ENCODE results near the gene GLRA1.
"Not testable (repeated sequence)": the region's sequence is repeated elsewhere in the genome, so short reads cannot be mapped to it uniquely, and the experiment has no call there.

GLRA1 gene

GRCh38 chr5:151912360-151912759 is 12.3 kb downstream of the GLRA1 start:
- no peak for DNase-seq

GRCh38 chr5:151911011-151911410 is 13.6 kb downstream of the GLRA1 start:
- DNase-seq = no peak

GRCh38 chr5:151909628-151910027 is 15.0 kb downstream of the GLRA1 start:
- DNase-seq = no peak

GRCh38 chr5:151906246-151906645 is 18.4 kb downstream of the GLRA1 start:
- no peak for DNase-seq

GRCh38 chr5:151905557-151905961 is 19.1 kb downstream of the GLRA1 start:
- DNase-seq = no peak

GRCh38 chr5:151904909-151905308 is 19.7 kb downstream of the GLRA1 start:
- no peak for DNase-seq

GRCh38 chr5:151904127-151904526 is 20.5 kb downstream of the GLRA1 start:
- no peak for DNase-seq

- no peak for DNase-seq
Observed at GRCh38 chr5:151903243-151903653, 21.4 kb downstream of the GLRA1 start.

GRCh38 chr5:151902215-151902614 is 22.4 kb downstream of the GLRA1 start:
- DNase-seq = no peak

GRCh38 chr5:151901611-151902010 is 23.0 kb downstream of the GLRA1 start:
- no peak for DNase-seq

- DNase-seq = no peak
Observed at GRCh38 chr5:151900891-151901290, 23.8 kb downstream of the GLRA1 start.

GRCh38 chr5:151899399-151899798 is 25.3 kb downstream of the GLRA1 start:
- DNase-seq = no peak

GRCh38 chr5:151897896-151898295 is 26.8 kb downstream of the GLRA1 start:
- DNase-seq = no peak

GRCh38 chr5:151897020-151897552 is 27.6 kb downstream of the GLRA1 start:
- DNase-seq = no peak

- DNase-seq = no peak
Observed at GRCh38 chr5:151896031-151896691, 28.5 kb downstream of the GLRA1 start.

- DNase-seq = no peak
Observed at GRCh38 chr5:151895660-151896030, 29.0 kb downstream of the GLRA1 start.

- not testable (repeated sequence) for DNase-seq
Observed at GRCh38 chr5:151893485-151893884, 31.2 kb downstream of the GLRA1 start.

GRCh38 chr5:151892393-151892792 is 32.3 kb downstream of the GLRA1 start:
- DNase-seq = no peak

GRCh38 chr5:151890299-151890698 is 34.4 kb downstream of the GLRA1 start:
- no peak for DNase-seq

GRCh38 chr5:151889614-151890013 is 35.0 kb downstream of the GLRA1 start:
- no peak for DNase-seq

GRCh38 chr5:151886546-151887275 is 37.9 kb downstream of the GLRA1 start:
- DNase-seq = no peak

- no peak for DNase-seq
Observed at GRCh38 chr5:151885138-151885908, 39.3 kb downstream of the GLRA1 start.

- DNase-seq = no peak
Observed at GRCh38 chr5:151881621-151882225, 42.9 kb downstream of the GLRA1 start.
